ENCODE data around the gene PGAP3. TPM values are rescaled to one million over a fixed set of nuclear protein-coding genes. Genes with fewer than 3 reads are reported as not detected.
A peak's percentile ranks its signal among the peaks of the same experiment; 100 is the strongest.

PGAP3 gene
- total and polyA plus RNA-seq, 4 donors, result 15.9 to 39.7 (median 26.4) TPM

DNA sequence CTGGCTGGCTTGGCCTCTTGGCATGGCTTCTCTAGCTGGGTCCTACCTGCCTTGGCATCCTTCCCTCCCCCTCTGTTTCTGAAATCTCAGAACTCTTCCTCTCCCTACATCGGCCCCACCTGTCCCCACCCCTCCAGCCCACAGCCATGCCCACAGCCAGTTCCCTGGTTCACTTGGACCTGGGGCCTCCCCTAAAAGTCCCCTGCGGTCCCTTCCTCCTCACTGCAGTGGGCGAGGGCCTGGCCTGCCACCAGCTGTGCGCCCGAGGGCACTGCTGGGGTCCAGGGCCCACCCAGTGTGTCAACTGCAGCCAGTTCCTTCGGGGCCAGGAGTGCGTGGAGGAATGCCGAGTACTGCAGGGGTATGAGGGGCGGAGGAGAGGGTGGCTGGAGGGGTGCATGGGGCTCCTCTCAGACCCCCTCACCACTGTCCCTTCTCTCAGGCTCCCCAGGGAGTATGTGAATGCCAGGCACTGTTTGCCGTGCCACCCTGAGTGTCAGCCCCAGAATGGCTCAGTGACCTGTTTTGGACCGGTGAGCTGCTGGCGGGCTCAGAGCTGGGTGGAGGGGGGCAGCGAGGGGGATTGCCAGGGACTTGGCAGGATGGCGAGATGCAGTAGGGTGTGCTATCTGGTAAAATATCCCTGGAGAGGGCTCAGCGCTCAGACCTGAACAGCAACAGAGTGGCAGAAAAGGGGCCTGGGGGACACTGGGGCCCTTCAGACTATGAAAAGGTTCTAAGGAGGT is 28.4 kb upstream of the PGAP3 start:
- WGBS, 2 donors, result 85 to 91% methylated on average over 15 of the region's 15 CpGs
- Histone ChIP-seq H3K9me3 (ENCODE audit: control insufficient read depth in 4 of 4, insufficient read depth in 3 of 4, low read length in 3 of 4) (no peaks in the 10 kb centered on the region), H3K9ac (ENCODE audit: insufficient read depth in 1 of 2, low read length in 2 of 2) (no peak overlapping the region), H3K36me3 (ENCODE audit: control insufficient read depth in 4 of 4, insufficient read depth in 4 of 4, low read length in 4 of 4) (peaks cover 12 to 47% (median 36%) of the 10 kb centered on the region in 4 donors), H3K4me1 (ENCODE audit: control insufficient read depth in 5 of 5, insufficient read depth in 5 of 5, low read length in 5 of 5) (no peaks in the 10 kb centered on the region), H3K27me3 (ENCODE audit: control insufficient read depth in 3 of 3, insufficient read depth in 3 of 3, low read length in 2 of 3) (no peaks in the 10 kb centered on the region), H3K27ac (ENCODE audit: low read depth in 1 of 2, low read length in 1 of 2) (peak overlapping the region in 1 of 2 donors; percentile 64), H3K4me3 (no peak overlapping the region)
- no peak for DNase-seq
- no peak for ATAC-seq (ENCODE audit: insufficient read depth, low FRiP score)
- TF ChIP-seq, protein P1, sequence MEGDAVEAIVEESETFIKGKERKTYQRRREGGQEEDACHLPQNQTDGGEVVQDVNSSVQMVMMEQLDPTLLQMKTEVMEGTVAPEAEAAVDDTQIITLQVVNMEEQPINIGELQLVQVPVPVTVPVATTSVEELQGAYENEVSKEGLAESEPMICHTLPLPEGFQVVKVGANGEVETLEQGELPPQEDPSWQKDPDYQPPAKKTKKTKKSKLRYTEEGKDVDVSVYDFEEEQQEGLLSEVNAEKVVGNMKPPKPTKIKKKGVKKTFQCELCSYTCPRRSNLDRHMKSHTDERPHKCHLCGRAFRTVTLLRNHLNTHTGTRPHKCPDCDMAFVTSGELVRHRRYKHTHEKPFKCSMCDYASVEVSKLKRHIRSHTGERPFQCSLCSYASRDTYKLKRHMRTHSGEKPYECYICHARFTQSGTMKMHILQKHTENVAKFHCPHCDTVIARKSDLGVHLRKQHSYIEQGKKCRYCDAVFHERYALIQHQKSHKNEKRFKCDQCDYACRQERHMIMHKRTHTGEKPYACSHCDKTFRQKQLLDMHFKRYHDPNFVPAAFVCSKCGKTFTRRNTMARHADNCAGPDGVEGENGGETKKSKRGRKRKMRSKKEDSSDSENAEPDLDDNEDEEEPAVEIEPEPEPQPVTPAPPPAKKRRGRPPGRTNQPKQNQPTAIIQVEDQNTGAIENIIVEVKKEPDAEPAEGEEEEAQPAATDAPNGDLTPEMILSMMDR (IDR thresholded peaks at IDR 0.05; ENCODE audit: control extremely low read depth, extremely low read depth), result no peak

DNA sequence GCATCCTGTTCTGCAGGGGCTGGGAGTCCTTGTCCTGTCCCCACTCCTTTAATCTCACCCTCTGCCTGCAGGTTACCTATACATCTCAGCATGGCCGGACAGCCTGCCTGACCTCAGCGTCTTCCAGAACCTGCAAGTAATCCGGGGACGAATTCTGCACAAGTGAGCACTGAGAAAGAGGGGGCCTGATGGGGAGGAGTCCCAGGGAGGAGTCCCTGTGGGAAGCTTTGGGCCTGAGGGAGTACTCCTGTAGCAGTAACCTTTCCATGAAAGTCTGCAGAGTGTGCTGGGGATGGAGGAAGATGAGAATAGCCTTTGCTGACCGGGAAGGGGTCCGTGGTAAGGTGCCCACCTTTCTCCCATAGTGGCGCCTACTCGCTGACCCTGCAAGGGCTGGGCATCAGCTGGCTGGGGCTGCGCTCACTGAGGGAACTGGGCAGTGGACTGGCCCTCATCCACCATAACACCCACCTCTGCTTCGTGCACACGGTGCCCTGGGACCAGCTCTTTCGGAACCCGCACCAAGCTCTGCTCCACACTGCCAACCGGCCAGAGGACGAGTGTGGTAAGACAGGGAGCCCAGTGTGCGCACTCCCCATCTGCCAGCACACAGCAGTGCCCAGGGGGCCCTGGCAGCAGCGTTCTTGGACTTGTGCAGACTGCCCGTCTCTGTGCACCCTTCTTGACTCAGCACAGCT is 27.7 kb upstream of the PGAP3 start:
- peak overlapping the region; percentile 5 for H3K4me3 ChIP-seq
- no peaks in the 10 kb centered on the region for H3K4me1 ChIP-seq (ENCODE audit: control insufficient read depth in 5 of 5, insufficient read depth in 5 of 5, low read length in 5 of 5)
- H3K9me3 ChIP-seq (ENCODE audit: control insufficient read depth in 4 of 4, insufficient read depth in 3 of 4, low read length in 3 of 4), result no peaks in the 10 kb centered on the region
- TF ChIP-seq, protein P1 (IDR thresholded peaks at IDR 0.05; ENCODE audit: control extremely low read depth, extremely low read depth), result no peak
- WGBS, 2 donors, result 96 to 98% methylated on average over 18 of the region's 18 CpGs
- H3K27ac ChIP-seq (ENCODE audit: low read depth in 1 of 2, low read length in 1 of 2), result peak overlapping the region in 1 of 2 donors; percentile 35
- ATAC-seq (ENCODE audit: insufficient read depth, low FRiP score), result no peak
- H3K9ac ChIP-seq (ENCODE audit: insufficient read depth in 1 of 2, low read length in 2 of 2), result no peak overlapping the region
- no peaks in the 10 kb centered on the region for H3K27me3 ChIP-seq (ENCODE audit: control insufficient read depth in 3 of 3, insufficient read depth in 3 of 3, low read length in 2 of 3)
- peaks cover 12 to 44% (median 38%) of the 10 kb centered on the region in 4 donors for H3K36me3 ChIP-seq (ENCODE audit: control insufficient read depth in 4 of 4, insufficient read depth in 4 of 4, low read length in 4 of 4)
- DNase-seq, result no peak

GRCh38 chr17:39714234-39714633 is 26.4 kb upstream of the PGAP3 start:
- no peak overlapping the region for H3K9ac ChIP-seq (ENCODE audit: insufficient read depth in 1 of 2, low read length in 2 of 2)
- no peak for DNase-seq
- H3K4me3 ChIP-seq, result no peak overlapping the region
- H3K4me1 ChIP-seq (ENCODE audit: control insufficient read depth in 5 of 5, insufficient read depth in 5 of 5, low read length in 5 of 5), result no peaks in the 10 kb centered on the region
- no peak overlapping the region for H3K27ac ChIP-seq (ENCODE audit: low read depth in 1 of 2, low read length in 1 of 2)
- no peak for ATAC-seq (ENCODE audit: insufficient read depth, low FRiP score)
- H3K9me3 ChIP-seq (ENCODE audit: control insufficient read depth in 4 of 4, insufficient read depth in 3 of 4, low read length in 3 of 4), result no peaks in the 10 kb centered on the region
- TF ChIP-seq, protein P1 (IDR thresholded peaks at IDR 0.05; ENCODE audit: control extremely low read depth, extremely low read depth), result no peak
- no peaks in the 10 kb centered on the region for H3K27me3 ChIP-seq (ENCODE audit: control insufficient read depth in 3 of 3, insufficient read depth in 3 of 3, low read length in 2 of 3)
- peaks cover 8 to 42% (median 36%) of the 10 kb centered on the region in 4 donors for H3K36me3 ChIP-seq (ENCODE audit: control insufficient read depth in 4 of 4, insufficient read depth in 4 of 4, low read length in 4 of 4)
- WGBS, 2 donors, result 92 to 95% methylated on average over 4 of the region's 4 CpGs
